SU-DHL-6 (cell line): ENCODE measurements around the gene SNX8.

Experiments
- CTCF ChIP-seq: fragments of 200-600 bp; sonication (generic); IDR thresholded peaks from one replicate; pipeline ENCODE4 v1.5.1; 2017; ENCODE audit warnings: antibody characterized with exemption, mild to moderate bottlenecking, low read length, moderate library complexity; ENCODE audit not compliant: insufficient read depth, poor library complexity, severe bottlenecking
- EZH2phosphoT487 ChIP-seq: fragments of 200-600 bp; sonication (generic), shearing (Covaris generic); conservative IDR thresholded peaks from 2 replicates; pipeline ENCODE4 v1.6.1; 2018; ENCODE audit warnings: mild to moderate bottlenecking, antibody characterized with exemption, low read length, moderate library complexity, mixed read lengths

DNA sequence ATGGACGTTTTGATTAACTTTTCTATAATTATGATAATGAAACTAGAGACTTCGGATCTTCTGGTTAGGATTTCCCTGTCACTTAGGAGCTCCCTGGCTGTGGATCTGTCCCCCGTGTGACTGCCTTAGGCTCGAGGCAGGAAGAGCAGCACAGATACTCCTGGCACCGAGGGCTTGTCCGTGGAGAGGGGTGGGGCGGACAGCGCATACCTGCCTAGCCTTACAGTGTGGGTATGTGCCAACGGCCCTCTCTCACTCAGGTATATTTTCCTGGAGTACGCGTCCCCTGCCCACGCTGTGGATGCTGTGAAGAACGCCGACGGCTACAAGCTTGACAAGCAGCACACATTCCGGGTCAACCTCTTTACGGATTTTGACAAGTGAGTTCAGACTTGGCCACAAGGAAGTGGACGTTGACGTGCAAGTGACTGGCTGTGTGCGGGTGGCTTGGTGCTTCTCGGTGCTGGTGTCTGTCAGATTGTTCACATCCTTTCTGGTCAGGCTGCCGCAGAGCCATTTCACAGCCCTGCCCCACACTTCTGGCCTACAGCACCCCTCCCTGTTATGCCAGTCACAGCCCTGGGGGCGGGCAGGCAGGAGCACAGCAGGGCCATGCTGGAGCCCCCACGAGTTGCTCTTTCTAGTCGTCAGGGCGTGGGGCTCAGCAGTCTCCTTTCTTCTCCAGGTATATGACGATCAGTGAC lies 48.3 kb upstream of the SNX8 start:
- no peak for TF ChIP-seq CTCF
- TF ChIP-seq EZH2phosphoT487, result no peak
